ENCODE results near the gene EHD1. TPM values are rescaled to one million over a fixed set of nuclear protein-coding genes. Genes with fewer than 3 reads are reported as not detected.

Gene EHD1
- total RNA-seq, 1 donor from 2014 or later = 61.0 TPM

DNA sequence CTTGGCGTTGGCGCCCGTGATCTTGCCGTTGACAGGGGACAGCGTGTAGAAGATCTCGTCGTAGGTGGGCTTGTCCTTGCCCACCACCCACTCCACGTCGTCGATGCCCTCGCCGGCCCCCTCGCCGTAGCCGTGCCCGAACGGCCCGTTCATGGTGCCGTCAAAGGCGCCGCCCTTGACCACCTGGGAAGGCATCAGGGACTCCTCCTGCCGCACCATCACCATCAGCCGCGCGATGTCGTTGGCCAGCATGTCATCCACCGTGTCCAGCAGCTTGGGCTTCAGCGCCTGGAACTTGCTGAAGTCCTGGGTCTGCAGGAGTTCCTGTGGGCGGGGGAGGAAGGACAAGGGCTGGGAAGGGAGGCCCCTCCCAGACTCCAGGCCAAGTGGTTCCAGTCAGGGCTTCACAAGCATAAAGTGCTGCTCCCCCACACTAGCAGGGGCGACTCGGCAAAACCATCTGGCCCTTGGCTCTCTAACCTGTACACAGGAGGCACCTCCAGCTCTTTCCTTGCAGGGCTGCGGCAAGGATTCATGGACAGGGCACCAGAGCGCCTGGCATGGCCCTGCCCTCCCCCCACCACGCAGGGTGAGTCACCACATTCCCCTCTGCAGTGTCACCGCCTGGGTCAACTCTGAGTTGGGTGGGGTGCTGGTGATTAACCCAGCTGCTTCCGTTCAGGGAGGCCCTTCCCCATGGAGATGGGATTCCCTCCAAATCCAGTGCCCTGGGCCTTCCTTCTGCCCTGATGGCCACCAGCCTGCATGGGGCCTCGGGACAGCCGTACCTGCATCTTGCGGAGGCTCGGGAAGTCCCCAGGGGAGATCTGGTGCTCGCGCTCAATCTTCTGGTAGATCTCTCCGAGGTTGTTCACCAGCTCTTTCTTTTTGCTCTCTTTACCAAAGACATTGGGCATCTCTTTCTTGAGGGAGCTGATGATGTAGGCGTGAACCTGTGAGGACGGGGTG lies 23.6 kb downstream of the EHD1 start:
- H3K4me3 Mint-ChIP-seq (ENCODE audit: unreplicated experiment) = peak overlapping the region; percentile 32
- H3K36me3 Mint-ChIP-seq (ENCODE audit: unreplicated experiment) = peaks cover 4% of the 10 kb centered on the region
- no peak for TF ChIP-seq CTCF (IDR thresholded peaks at IDR 0.05)
- H3K9me3 Mint-ChIP-seq (ENCODE audit: unreplicated experiment) = no peaks in the 10 kb centered on the region
- DNase-seq (ENCODE audit: extremely low spot score, unreplicated experiment) = peak; percentile 93
- peak overlapping the region; percentile 76 for H3K27ac Mint-ChIP-seq (ENCODE audit: unreplicated experiment)
- peaks cover 45% of the 10 kb centered on the region for H3K4me1 Mint-ChIP-seq (ENCODE audit: unreplicated experiment)
- no peaks in the 10 kb centered on the region for H3K27me3 Mint-ChIP-seq (ENCODE audit: unreplicated experiment)

DNA sequence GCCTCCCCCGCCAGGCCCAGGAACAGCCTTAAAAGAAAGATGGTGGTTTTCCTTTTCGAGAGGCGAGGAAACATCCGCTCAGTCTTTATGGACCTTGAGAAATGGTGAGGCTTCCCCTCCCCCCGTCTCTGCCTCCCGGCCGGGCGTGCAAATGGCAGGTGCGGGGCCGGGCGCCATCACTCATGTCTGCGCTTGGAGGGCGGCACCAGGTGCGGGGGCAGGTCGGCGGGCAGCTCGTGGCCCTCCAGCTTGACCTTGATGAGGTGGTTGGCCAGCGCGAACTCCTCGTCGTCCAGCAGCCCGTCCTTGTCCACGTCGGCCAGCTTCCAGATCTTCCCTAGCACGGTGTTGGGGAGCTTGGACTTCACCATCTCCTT lies 24.3 kb downstream of the EHD1 start:
- no peak for DNase-seq (ENCODE audit: extremely low spot score, unreplicated experiment)
- no peak overlapping the region for H3K4me3 Mint-ChIP-seq (ENCODE audit: unreplicated experiment)
- H3K9me3 Mint-ChIP-seq (ENCODE audit: unreplicated experiment) = no peaks in the 10 kb centered on the region
- TF ChIP-seq CTCF (IDR thresholded peaks at IDR 0.05) = no peak
- peaks cover 48% of the 10 kb centered on the region for H3K4me1 Mint-ChIP-seq (ENCODE audit: unreplicated experiment)
- no peaks in the 10 kb centered on the region for H3K27me3 Mint-ChIP-seq (ENCODE audit: unreplicated experiment)
- peaks cover 4% of the 10 kb centered on the region for H3K36me3 Mint-ChIP-seq (ENCODE audit: unreplicated experiment)
- peak overlapping the region; percentile 76 for H3K27ac Mint-ChIP-seq (ENCODE audit: unreplicated experiment)

DNA sequence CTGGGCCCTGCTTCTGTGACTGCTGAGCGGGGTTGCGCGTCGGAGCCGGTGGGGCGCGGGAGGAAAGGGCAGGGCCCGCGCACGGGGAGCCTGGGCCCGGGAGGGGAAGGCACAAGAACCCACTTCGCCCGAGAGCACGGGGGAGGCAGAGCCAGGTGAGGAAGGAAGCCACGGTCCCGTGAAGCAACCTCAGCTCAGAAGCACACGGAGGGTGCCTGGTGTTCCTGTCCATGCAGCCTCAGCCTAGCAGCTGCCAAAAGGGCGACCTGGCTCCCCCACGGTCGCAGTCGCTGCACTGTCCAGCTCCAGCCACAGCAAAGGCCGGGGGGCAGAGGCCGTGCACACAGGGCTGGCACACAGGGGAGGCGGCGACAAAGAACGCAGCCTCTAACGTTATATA lies 24.7 kb downstream of the EHD1 start:
- Mint-ChIP-seq H3K4me1 (ENCODE audit: unreplicated experiment) (peaks cover 49% of the 10 kb centered on the region), H3K27me3 (ENCODE audit: unreplicated experiment) (no peaks in the 10 kb centered on the region), H3K36me3 (ENCODE audit: unreplicated experiment) (peaks cover 4% of the 10 kb centered on the region), H3K9me3 (ENCODE audit: unreplicated experiment) (no peaks in the 10 kb centered on the region), H3K27ac (ENCODE audit: unreplicated experiment) (no peak overlapping the region), H3K4me3 (ENCODE audit: unreplicated experiment) (no peak overlapping the region)
- no peak for TF ChIP-seq CTCF (IDR thresholded peaks at IDR 0.05)
- DNase-seq (ENCODE audit: extremely low spot score, unreplicated experiment) = no peak

- no peak overlapping the region for H3K4me3 Mint-ChIP-seq (ENCODE audit: unreplicated experiment)
- no peak overlapping the region for H3K27ac Mint-ChIP-seq (ENCODE audit: unreplicated experiment)
- H3K36me3 Mint-ChIP-seq (ENCODE audit: unreplicated experiment) = peaks cover 4% of the 10 kb centered on the region
- no peak for DNase-seq (ENCODE audit: extremely low spot score, unreplicated experiment)
- no peaks in the 10 kb centered on the region for H3K9me3 Mint-ChIP-seq (ENCODE audit: unreplicated experiment)
- peaks cover 52% of the 10 kb centered on the region for H3K4me1 Mint-ChIP-seq (ENCODE audit: unreplicated experiment)
- no peak for TF ChIP-seq CTCF (IDR thresholded peaks at IDR 0.05)
- H3K27me3 Mint-ChIP-seq (ENCODE audit: unreplicated experiment) = no peaks in the 10 kb centered on the region
Observed at GRCh38 chr11:64852804-64853509, 25.5 kb downstream of the EHD1 start.

- peaks cover 52% of the 10 kb centered on the region for H3K4me1 Mint-ChIP-seq (ENCODE audit: unreplicated experiment)
- H3K4me3 Mint-ChIP-seq (ENCODE audit: unreplicated experiment) = no peak overlapping the region
- peak overlapping the region; percentile 74 for H3K27ac Mint-ChIP-seq (ENCODE audit: unreplicated experiment)
- no peak for DNase-seq (ENCODE audit: extremely low spot score, unreplicated experiment)
- no peak for TF ChIP-seq CTCF (IDR thresholded peaks at IDR 0.05)
- no peaks in the 10 kb centered on the region for H3K9me3 Mint-ChIP-seq (ENCODE audit: unreplicated experiment)
- peaks cover 4% of the 10 kb centered on the region for H3K36me3 Mint-ChIP-seq (ENCODE audit: unreplicated experiment)
- no peaks in the 10 kb centered on the region for H3K27me3 Mint-ChIP-seq (ENCODE audit: unreplicated experiment)
Observed at GRCh38 chr11:64851831-64852351, 26.5 kb downstream of the EHD1 start.

Data from osteocyte (in vitro differentiated cells).